Activated CD8-positive, alpha-beta T cell treated with anti-CD3 and anti-CD28 coated beads, Interleukin-2, amount 10 ng/mL, durations not matched to agents 7 days and 5 days (primary cell): ENCODE data around the gene CTAGE6. TPM values are rescaled to one million over a fixed set of nuclear protein-coding genes. Genes with fewer than 3 reads are reported as not detected.
"Not testable (repeated sequence)": the region's sequence is repeated elsewhere in the genome, so short reads cannot be mapped to it uniquely, and the experiment has no call there.

Experiments used
- ATAC-seq: fragments of 150-1000 bp; cut with Tn5 transposase; one replicate; pipeline ENCODE4 v1.10.0; 2021; ENCODE audit warnings: moderate library complexity
- CTCF ChIA-PET: fragments of 350-600 bp; sonication (Branson Sonifier 250); formaldehyde crosslinking; loops from one replicate; lab custom pipeline; 2021; ENCODE audit warnings: antibody characterized with exemption; lab: Charles Lee
- POLR2A ChIA-PET: fragments of 350-600 bp; sonication (Branson Sonifier 250); formaldehyde crosslinking; loops from one replicate; lab custom pipeline; 2021; ENCODE audit warnings: antibody characterized with exemption; lab: Charles Lee
- DNase-seq: peaks from one replicate; pipeline ENCODE4 v3.0.0-alpha.2; 2020
- H3K27ac Mint-ChIP-seq: one replicate; pipeline ENCODE4 v1.8.0; 2021; ENCODE audit warnings: mild to moderate bottlenecking, mixed read lengths
- H3K27me3 Mint-ChIP-seq: one replicate; pipeline ENCODE4 v1.8.0; 2021; ENCODE audit warnings: low read depth, mixed read lengths
- H3K36me3 Mint-ChIP-seq: one replicate; pipeline ENCODE4 v1.8.0; 2021; ENCODE audit warnings: low read depth, mixed read lengths
- H3K4me1 Mint-ChIP-seq: one replicate; pipeline ENCODE4 v1.8.0; 2021; ENCODE audit warnings: low read depth, mixed read lengths
- H3K4me3 Mint-ChIP-seq: one replicate; pipeline ENCODE4 v1.8.0; 2021; ENCODE audit warnings: mild to moderate bottlenecking, mixed read lengths
- H3K9me3 Mint-ChIP-seq: one replicate; pipeline ENCODE4 v1.8.0; 2022; ENCODE audit warnings: mixed read lengths; ENCODE audit not compliant: insufficient read depth
- total RNA-seq, 2 experiments: library from RNA; stranded (reverse); gene quantifications; one replicate each; pipeline ENCODE4 v1.2.3, GENCODE V29; 2021

The CTAGE6 gene
- total RNA-seq, 2 experiments from 2014 or later, result 0.44 to 1.2 TPM

DNA sequence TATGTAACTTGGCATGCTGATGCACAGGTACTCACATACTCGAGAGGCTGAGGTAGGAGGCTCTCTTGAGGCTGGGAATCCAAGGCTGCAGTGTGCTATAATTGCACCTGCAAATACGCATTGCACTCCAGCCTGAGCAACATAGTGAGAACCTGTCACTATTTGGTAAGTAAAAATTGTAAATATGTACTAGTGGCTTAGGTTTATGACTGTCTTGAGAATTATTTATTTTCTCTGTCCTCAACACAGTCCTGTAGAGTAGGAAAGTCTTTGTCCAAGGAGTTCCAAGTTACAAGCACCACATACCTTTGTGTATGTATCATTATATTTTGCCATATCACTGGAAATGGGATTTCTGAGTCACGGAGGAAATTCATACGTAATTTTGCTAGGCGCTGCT is 45.1 kb downstream of the CTAGE6 start:
- H3K36me3 Mint-ChIP-seq, H3K27me3 Mint-ChIP-seq: not testable (repeated sequence)

DNA sequence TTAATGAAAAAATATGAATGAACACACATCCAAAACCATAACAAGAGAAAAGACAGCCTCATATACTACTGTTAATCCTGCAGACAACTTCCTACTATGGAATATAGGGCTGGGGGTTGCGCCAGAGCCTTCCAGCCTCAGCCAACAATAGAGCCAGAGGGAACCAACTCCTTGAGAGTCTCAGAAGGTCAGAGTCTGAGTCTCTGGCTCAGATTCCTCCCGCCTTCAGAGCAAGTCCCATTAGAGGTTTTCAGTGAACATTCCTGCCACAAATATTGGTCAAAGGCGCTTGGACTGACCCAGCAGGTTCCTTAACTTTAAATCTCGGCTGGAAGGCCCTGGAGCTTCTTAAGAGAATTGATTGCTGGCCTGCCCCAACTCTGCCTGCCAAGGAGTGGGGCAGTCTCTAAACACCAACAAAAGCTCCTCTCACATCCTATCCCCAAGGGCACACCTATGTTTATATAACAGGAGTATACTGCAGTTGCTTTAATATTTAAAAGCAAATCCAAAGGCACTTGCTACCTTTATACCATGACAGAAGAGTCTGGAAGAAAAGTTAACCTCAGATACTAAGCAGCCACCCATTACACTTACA is 45.7 kb downstream of the CTAGE6 start:
- DNase-seq, H3K27me3 Mint-ChIP-seq, CTCF ChIA-PET, H3K27ac Mint-ChIP-seq, H3K36me3 Mint-ChIP-seq, POLR2A ChIA-PET, H3K4me3 Mint-ChIP-seq, H3K9me3 Mint-ChIP-seq, ATAC-seq, H3K4me1 Mint-ChIP-seq: not testable (repeated sequence)

More for the DNA sequence above, 45.1 kb downstream of the CTAGE6 start:
- ATAC-seq, H3K4me3 Mint-ChIP-seq, H3K9me3 Mint-ChIP-seq, POLR2A ChIA-PET, CTCF ChIA-PET, DNase-seq, H3K4me1 Mint-ChIP-seq, H3K27ac Mint-ChIP-seq: not testable (repeated sequence)

DNA sequence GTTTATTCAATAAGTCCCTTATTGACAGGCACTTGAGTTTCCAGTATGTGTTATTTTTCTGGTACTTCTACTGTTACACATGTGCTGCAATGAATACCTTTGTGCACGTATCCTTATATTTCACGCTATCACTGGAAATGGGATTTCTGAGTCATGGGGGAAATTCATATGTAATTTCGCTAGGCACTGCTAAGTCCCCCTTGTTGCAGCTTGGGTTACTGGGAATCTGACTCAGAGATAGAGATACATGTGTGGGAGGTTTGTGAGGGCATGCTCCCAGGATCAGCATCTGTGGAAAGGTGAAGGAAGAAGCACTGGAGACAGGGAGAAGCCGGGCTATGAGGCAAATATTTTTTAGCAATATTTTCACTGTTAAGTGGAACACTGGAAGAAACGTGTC is 47.6 kb downstream of the CTAGE6 start:
- H3K9me3 Mint-ChIP-seq, ATAC-seq, H3K27ac Mint-ChIP-seq, POLR2A ChIA-PET, H3K27me3 Mint-ChIP-seq, H3K4me1 Mint-ChIP-seq, DNase-seq, H3K4me3 Mint-ChIP-seq, CTCF ChIA-PET, H3K36me3 Mint-ChIP-seq: not testable (repeated sequence)

Other genes with a start within 250 kb of the CTAGE6 start
- gene CTAGE15, start 185.9 kb downstream of the CTAGE6 start, total RNA-seq, result under 1 TPM; 0.42 to 0.87 TPM
- 10 to 100 TPM; 14.1 to 15.2 TPM for gene TCAF2, start 136.7 kb downstream of the CTAGE6 start, total RNA-seq
- 10 to 100 TPM; 12.6 to 14.1 TPM for gene TCAF1, start 144.5 kb upstream of the CTAGE6 start, total RNA-seq
- not detected for gene OR2F2, start 177.5 kb upstream of the CTAGE6 start, total RNA-seq
- gene OR2F1, start 197.1 kb upstream of the CTAGE6 start, total RNA-seq, result not detected
- not detected for gene OR6B1, start 242.6 kb upstream of the CTAGE6 start, total RNA-seq